A549 (cell line): Measurements from ENCODE around the gene ENKUR.

Experiments
- CTCF ChIP-seq: fragments of >200 bp; sonication (Bioruptor Twin); formaldehyde crosslinking; IDR thresholded peaks from 3 replicates; pipeline ENCODE4 v1.5.1; 2016
- ELK1 ChIP-seq: fragments of 150-350 bp; IDR thresholded peaks from 2 replicates; pipeline ENCODE4 v1.6.1; 2014; ENCODE audit warnings: low read depth, mild to moderate bottlenecking, low read length
- EP300 ChIP-seq, 2 experiments: fragments of >200 bp; sonication (Bioruptor Twin); formaldehyde crosslinking; IDR thresholded peaks; 2 replicates in 1 of 2; 3 replicates in 1 of 2; pipeline ENCODE4 v1.6.1; 2016 to 2017
- JUN ChIP-seq, 2 experiments: fragments of >200 bp; sonication (Bioruptor Twin); formaldehyde crosslinking; IDR thresholded peaks; 2 replicates in 1 of 2; 3 replicates in 1 of 2; pipeline ENCODE4 v1.6.1; 2016 to 2017
- MAX ChIP-seq: IDR thresholded peaks from 2 replicates; pipeline ENCODE4 v1.6.1; 2012

- TF ChIP-seq CTCF, result no peak
- peak; percentile 84 to 91 for TF ChIP-seq JUN (IDR thresholded peaks at IDR 0.05)
- TF ChIP-seq EP300 (IDR thresholded peaks at IDR 0.05), result no peak
- TF ChIP-seq ELK1, result no peak
- peak; percentile 99 for TF ChIP-seq MAX
These were observed 607 bp upstream of the ENKUR start, which contains the start of gene THNSL1 for GRCh38 chr10:25016376-25017153.
